ENCODE results near the gene SARDH. TPM values are rescaled to one million over a fixed set of nuclear protein-coding genes. Genes with fewer than 3 reads are reported as not detected.
A peak's percentile ranks its signal among the peaks of the same experiment; 100 is the strongest.

The SARDH gene
- total and polyA plus RNA-seq, 2 of the 13 experiments (the other 11 are each of a cell fraction or from before 2014, with no cell fraction given), result 11.6 to 34.9 TPM

DNA sequence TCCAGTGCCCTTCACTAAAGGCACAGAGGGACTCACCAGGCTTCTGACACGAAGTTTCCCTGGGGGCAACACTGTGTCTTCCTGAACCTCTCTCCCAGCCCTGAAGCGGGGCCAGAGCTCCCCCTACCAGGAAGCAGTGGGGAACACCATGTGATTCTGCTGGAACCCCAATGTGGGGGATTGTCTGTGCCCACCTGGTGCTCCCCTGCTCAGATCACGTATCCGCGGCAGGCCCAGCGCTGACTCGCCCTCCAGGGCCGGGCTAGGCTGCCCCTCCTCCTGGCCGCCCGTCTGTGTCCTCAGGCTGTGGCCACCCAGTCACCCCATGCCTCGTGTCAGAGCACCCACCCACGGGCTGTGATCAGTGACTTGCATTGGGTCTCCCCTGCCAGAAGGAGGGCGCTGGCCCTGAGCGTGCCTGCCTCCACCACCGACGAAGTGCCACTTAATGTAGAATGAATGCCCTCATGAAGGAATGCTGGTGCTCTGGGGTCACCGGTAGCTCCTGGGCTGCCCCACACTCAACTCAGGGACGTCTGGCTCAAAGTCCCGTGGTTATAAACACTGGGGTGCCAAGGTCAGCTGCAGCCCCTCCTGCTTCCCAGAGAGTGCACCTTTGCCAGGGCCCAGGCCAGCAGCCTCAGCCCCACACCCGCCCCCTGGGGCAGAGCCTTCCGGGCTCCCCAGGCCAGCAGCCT, 22.1 kb downstream of the SARDH start (continued):
- no peak for TF ChIP-seq KDM4B (CRISPR knock-in tag; IDR thresholded peaks at IDR 0.05)
- no peak for TF ChIP-seq SSRP1 (CRISPR knock-in tag; IDR thresholded peaks at IDR 0.05)
- TF ChIP-seq, protein P1, sequence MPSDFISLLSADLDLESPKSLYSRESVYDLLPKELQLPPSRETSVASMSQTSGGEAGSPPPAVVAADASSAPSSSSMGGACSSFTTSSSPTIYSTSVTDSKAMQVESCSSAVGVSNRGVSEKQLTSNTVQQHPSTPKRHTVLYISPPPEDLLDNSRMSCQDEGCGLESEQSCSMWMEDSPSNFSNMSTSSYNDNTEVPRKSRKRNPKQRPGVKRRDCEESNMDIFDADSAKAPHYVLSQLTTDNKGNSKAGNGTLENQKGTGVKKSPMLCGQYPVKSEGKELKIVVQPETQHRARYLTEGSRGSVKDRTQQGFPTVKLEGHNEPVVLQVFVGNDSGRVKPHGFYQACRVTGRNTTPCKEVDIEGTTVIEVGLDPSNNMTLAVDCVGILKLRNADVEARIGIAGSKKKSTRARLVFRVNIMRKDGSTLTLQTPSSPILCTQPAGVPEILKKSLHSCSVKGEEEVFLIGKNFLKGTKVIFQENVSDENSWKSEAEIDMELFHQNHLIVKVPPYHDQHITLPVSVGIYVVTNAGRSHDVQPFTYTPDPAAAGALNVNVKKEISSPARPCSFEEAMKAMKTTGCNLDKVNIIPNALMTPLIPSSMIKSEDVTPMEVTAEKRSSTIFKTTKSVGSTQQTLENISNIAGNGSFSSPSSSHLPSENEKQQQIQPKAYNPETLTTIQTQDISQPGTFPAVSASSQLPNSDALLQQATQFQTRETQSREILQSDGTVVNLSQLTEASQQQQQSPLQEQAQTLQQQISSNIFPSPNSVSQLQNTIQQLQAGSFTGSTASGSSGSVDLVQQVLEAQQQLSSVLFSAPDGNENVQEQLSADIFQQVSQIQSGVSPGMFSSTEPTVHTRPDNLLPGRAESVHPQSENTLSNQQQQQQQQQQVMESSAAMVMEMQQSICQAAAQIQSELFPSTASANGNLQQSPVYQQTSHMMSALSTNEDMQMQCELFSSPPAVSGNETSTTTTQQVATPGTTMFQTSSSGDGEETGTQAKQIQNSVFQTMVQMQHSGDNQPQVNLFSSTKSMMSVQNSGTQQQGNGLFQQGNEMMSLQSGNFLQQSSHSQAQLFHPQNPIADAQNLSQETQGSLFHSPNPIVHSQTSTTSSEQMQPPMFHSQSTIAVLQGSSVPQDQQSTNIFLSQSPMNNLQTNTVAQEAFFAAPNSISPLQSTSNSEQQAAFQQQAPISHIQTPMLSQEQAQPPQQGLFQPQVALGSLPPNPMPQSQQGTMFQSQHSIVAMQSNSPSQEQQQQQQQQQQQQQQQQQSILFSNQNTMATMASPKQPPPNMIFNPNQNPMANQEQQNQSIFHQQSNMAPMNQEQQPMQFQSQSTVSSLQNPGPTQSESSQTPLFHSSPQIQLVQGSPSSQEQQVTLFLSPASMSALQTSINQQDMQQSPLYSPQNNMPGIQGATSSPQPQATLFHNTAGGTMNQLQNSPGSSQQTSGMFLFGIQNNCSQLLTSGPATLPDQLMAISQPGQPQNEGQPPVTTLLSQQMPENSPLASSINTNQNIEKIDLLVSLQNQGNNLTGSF (CRISPR knock-in tag; IDR thresholded peaks at IDR 0.05), result 0 out of 2 replicates have a peak, but pooled peaks have one; percentile 19
- TF ChIP-seq ZMYM3 (CRISPR knock-in tag; IDR thresholded peaks at IDR 0.05), result no peak
- no peak for TF ChIP-seq SRY (CRISPR knock-in tag; IDR thresholded peaks at IDR 0.05)
- TF ChIP-seq KDM2A (CRISPR knock-in tag; IDR thresholded peaks at IDR 0.05; ENCODE audit: borderline replicate concordance, low read depth), result 0 out of 2 replicates have a peak, but pooled peaks have one; percentile 41
- TF ChIP-seq CCDC6 (CRISPR knock-in tag; IDR thresholded peaks at IDR 0.05), result no peak
- TF ChIP-seq ZNF343 (CRISPR knock-in tag; IDR thresholded peaks at IDR 0.05), result peak; percentile 7; the same call in 1 of the 2 replicates
- TF ChIP-seq, protein P2, sequence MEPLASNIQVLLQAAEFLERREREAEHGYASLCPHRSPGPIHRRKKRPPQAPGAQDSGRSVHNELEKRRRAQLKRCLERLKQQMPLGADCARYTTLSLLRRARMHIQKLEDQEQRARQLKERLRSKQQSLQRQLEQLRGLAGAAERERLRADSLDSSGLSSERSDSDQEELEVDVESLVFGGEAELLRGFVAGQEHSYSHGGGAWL (CRISPR knock-in tag; IDR thresholded peaks at IDR 0.05), result no peak; the same call in 1 of the 2 replicates
- TF ChIP-seq ZSCAN5A (CRISPR knock-in tag; IDR thresholded peaks at IDR 0.05; ENCODE audit: borderline replicate concordance), result no peak
- TF ChIP-seq KDM5A (IDR thresholded peaks at IDR 0.05; ENCODE audit: borderline replicate concordance, low read length), result no peak
- peak; percentile 46; the same call in 1 of the 2 replicates for TF ChIP-seq ETV5 (CRISPR knock-in tag; IDR thresholded peaks at IDR 0.05; ENCODE audit: borderline replicate concordance)
- no peak for TF ChIP-seq AGO2 (optimal IDR thresholded peaks at IDR 0.05; ENCODE audit: low read depth, low read length)
- TF ChIP-seq ZNF547 (CRISPR knock-in tag; IDR thresholded peaks at IDR 0.05), result no peak
- peak; percentile 55 for TF ChIP-seq ELF1 (CRISPR knock-in tag; IDR thresholded peaks at IDR 0.05)
- no peak for TF ChIP-seq CC2D1A (CRISPR knock-in tag; IDR thresholded peaks at IDR 0.05)
- TF ChIP-seq ZBTB20 (CRISPR knock-in tag; IDR thresholded peaks at IDR 0.05; ENCODE audit: borderline replicate concordance, low read depth), result no peak
- TF ChIP-seq, protein P3, sequence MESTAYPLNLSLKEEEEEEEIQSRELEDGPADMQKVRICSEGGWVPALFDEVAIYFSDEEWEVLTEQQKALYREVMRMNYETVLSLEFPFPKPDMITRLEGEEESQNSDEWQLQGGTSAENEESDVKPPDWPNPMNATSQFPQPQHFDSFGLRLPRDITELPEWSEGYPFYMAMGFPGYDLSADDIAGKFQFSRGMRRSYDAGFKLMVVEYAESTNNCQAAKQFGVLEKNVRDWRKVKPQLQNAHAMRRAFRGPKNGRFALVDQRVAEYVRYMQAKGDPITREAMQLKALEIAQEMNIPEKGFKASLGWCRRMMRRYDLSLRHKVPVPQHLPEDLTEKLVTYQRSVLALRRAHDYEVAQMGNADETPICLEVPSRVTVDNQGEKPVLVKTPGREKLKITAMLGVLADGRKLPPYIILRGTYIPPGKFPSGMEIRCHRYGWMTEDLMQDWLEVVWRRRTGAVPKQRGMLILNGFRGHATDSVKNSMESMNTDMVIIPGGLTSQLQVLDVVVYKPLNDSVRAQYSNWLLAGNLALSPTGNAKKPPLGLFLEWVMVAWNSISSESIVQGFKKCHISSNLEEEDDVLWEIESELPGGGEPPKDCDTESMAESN (CRISPR knock-in tag; conservative IDR thresholded peaks at IDR 0.05), result peak; percentile 19; the same call in 1 of the 2 replicates
- TF ChIP-seq ZBTB42 (CRISPR knock-in tag; IDR thresholded peaks at IDR 0.05), result 0 out of 2 replicates have a peak, but pooled peaks have one; percentile 15
- no peak for TF ChIP-seq SOX5 (CRISPR knock-in tag; IDR thresholded peaks at IDR 0.05; ENCODE audit: borderline replicate concordance)
- TF ChIP-seq MIER2 (CRISPR knock-in tag; IDR thresholded peaks at IDR 0.05), result no peak
